ENCODE data around the gene CAMK2D.

DNA sequence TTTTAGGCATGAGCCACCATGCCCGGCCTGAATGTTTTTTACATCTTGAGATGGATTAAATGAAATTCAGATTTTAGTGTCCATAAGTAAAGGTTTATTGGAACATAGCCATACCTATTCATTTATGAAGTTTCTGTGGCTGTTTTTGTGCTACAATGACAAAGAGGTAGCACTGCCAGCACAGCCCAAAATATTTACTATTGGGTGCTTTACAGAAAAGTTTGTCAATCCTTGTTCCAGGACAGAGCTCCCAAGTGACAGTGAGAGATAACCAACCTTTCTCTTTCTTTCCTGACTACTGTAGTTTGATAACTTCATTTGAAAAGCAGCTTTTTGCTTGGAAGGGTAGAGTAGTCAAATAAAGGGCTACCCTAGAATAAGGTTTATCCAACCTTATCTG lies 116.2 kb downstream of the CAMK2D start:
- TF ChIP-seq, protein P1, sequence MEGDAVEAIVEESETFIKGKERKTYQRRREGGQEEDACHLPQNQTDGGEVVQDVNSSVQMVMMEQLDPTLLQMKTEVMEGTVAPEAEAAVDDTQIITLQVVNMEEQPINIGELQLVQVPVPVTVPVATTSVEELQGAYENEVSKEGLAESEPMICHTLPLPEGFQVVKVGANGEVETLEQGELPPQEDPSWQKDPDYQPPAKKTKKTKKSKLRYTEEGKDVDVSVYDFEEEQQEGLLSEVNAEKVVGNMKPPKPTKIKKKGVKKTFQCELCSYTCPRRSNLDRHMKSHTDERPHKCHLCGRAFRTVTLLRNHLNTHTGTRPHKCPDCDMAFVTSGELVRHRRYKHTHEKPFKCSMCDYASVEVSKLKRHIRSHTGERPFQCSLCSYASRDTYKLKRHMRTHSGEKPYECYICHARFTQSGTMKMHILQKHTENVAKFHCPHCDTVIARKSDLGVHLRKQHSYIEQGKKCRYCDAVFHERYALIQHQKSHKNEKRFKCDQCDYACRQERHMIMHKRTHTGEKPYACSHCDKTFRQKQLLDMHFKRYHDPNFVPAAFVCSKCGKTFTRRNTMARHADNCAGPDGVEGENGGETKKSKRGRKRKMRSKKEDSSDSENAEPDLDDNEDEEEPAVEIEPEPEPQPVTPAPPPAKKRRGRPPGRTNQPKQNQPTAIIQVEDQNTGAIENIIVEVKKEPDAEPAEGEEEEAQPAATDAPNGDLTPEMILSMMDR (conservative IDR thresholded peaks at IDR 0.05; ENCODE audit: low read depth, low read length): no peak
- TF ChIP-seq EZH2 (IDR thresholded peaks at IDR 0.05; ENCODE audit: borderline replicate concordance, low read depth, low read length, poor library complexity, severe bottlenecking): no peak
